Natural killer cell (primary cell): ENCODE results near the gene NDUFAF4. TPM values are rescaled to one million over a fixed set of nuclear protein-coding genes. Genes with fewer than 3 reads are reported as not detected.

Source experiments
- ATAC-seq, 3 donors: fragments of 150-1000 bp in 2 of 3; fragments of 200-7000 bp in 1 of 3; cut with Tn5 transposase; 1 replicate in 1 of 3; 2 replicates in 2 of 3; pipeline ENCODE4 v1.10.0; 2021; ENCODE audit warnings: mild to moderate bottlenecking in 2 of 3, moderate library complexity in 2 of 3
- DNase-seq, 2 donors: peaks; one replicate each; pipeline versions ENCODE4 v3.0.0 to v3.0.0-alpha.2; 2013 to 2021; ENCODE audit warnings: mixed read lengths in 1 of 2
- H3K27ac ChIP-seq: one replicate; pipeline ENCODE4 v1.5.1; 2013; ENCODE audit warnings: mild to moderate bottlenecking, low read length
- H3K27me3 ChIP-seq: one replicate; pipeline ENCODE4 v1.6.1; 2013; ENCODE audit warnings: low read length; ENCODE audit not compliant: control insufficient read depth, insufficient read depth
- H3K36me3 ChIP-seq: one replicate; pipeline ENCODE4 v1.6.1; 2013; ENCODE audit warnings: low read length; ENCODE audit not compliant: control insufficient read depth, insufficient read depth
- H3K4me1 ChIP-seq: one replicate; pipeline ENCODE4 v1.6.1; 2013; ENCODE audit warnings: low read length; ENCODE audit not compliant: control insufficient read depth, insufficient read depth
- H3K4me3 ChIP-seq: one replicate; pipeline ENCODE4 v1.5.1; 2013; ENCODE audit warnings: low read length
- H3K9me3 ChIP-seq: one replicate; pipeline ENCODE4 v1.6.1; 2013; ENCODE audit warnings: low read length; ENCODE audit not compliant: control insufficient read depth, insufficient read depth
- H3K27ac Mint-ChIP-seq, 2 donors: one replicate each; pipeline ENCODE4 v1.8.0; 2022; ENCODE audit warnings: mild to moderate bottlenecking in 2 of 2, mixed read lengths in 2 of 2, moderate library complexity in 1 of 2
- H3K27me3 Mint-ChIP-seq, 2 donors: one replicate each; pipeline ENCODE4 v1.8.0; 2022; ENCODE audit warnings: low read depth in 2 of 2, mixed read lengths in 2 of 2
- H3K36me3 Mint-ChIP-seq: one replicate; pipeline ENCODE4 v1.8.0; 2022; ENCODE audit warnings: mixed read lengths
- H3K4me1 Mint-ChIP-seq, 2 donors: one replicate each; pipeline ENCODE4 v1.8.0; 2022; ENCODE audit warnings: mixed read lengths in 2 of 2
- H3K4me3 Mint-ChIP-seq: one replicate; pipeline ENCODE4 v1.8.0; 2022; ENCODE audit warnings: mild to moderate bottlenecking, moderate library complexity, mixed read lengths
- H3K9me3 Mint-ChIP-seq, 2 donors: one replicate each; pipeline ENCODE4 v1.8.0; 2022; ENCODE audit warnings: mixed read lengths in 2 of 2
- WGBS: methylation state at CpG from one replicate; pipeline ENCODE4 v1.1.7; 2013; ENCODE audit warnings: missing lambda C conversion rate; ENCODE audit not compliant: insufficient coverage; 5-methylcytosine and 5-hydroxymethylcytosine counted together
- intact Hi-C: fragments of 100-400 bp; cut with micrococcal nuclease; formaldehyde crosslinking; loops from one replicate; pipeline ENCODE4 v1.14.2; 2022
- total RNA-seq, 4 donors: library from RNA; stranded (reverse); fragments of 120-200 nt in 1 of 4; gene quantifications; one replicate each; pipeline versions ENCODE4 v1.2.3 to v1.2.4, GENCODE V29; 2013 to 2022
- TF ChIP-seq, protein P1 (sequence below): fragments of 200-600 bp; IDR thresholded peaks from one replicate; pipeline ENCODE4 v1.8.0; 2022; ENCODE audit warnings: antibody characterized with exemption

Gene NDUFAF4
- total RNA-seq, 3 donors from 2014 or later (not counting 1 experiment from before 2014, with no cell fraction given) = 23.8 to 30.9 (median 29.8) TPM

DNA sequence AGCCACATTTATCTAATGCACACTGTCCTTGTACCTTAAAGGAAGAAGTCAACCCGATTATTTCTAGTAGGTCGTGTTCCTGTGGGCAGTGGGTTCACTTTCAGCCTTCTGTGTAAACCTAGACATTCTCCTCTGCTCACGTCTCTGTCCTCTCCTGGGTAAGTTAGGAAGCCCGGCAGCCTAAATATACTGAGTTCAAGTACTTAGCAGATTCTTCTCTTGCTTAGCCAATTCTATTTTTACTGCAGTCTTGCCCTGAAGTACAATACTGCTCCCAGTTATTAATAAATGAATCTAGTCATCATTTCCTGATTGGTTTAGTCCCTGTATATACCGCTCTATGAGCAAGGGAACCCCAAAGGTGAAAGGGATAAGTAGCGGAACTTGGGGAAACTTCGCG, 45.8 kb downstream of the NDUFAF4 start:
- no peak for ATAC-seq
- H3K27me3 ChIP-seq = no peaks in the 10 kb centered on the region
- intact Hi-C loops = no loop called here
- Mint-ChIP-seq H3K4me3 (no peak overlapping the region), H3K4me1 (no peaks in the 10 kb centered on the region), H3K27ac (no peak overlapping the region), H3K36me3 (no peaks in the 10 kb centered on the region), H3K27me3 (peaks cover 6 to 11% of the 10 kb centered on the region in 2 donors), H3K9me3 (peaks cover 0 to 3% of the 10 kb centered on the region in 2 donors)
- H3K9me3 ChIP-seq = no peaks in the 10 kb centered on the region
- no peak for DNase-seq
- no peak overlapping the region for H3K4me3 ChIP-seq
- H3K4me1 ChIP-seq = no peaks in the 10 kb centered on the region
- H3K27ac ChIP-seq = no peak overlapping the region
- no peaks in the 10 kb centered on the region for H3K36me3 ChIP-seq
- TF ChIP-seq, protein P1, sequence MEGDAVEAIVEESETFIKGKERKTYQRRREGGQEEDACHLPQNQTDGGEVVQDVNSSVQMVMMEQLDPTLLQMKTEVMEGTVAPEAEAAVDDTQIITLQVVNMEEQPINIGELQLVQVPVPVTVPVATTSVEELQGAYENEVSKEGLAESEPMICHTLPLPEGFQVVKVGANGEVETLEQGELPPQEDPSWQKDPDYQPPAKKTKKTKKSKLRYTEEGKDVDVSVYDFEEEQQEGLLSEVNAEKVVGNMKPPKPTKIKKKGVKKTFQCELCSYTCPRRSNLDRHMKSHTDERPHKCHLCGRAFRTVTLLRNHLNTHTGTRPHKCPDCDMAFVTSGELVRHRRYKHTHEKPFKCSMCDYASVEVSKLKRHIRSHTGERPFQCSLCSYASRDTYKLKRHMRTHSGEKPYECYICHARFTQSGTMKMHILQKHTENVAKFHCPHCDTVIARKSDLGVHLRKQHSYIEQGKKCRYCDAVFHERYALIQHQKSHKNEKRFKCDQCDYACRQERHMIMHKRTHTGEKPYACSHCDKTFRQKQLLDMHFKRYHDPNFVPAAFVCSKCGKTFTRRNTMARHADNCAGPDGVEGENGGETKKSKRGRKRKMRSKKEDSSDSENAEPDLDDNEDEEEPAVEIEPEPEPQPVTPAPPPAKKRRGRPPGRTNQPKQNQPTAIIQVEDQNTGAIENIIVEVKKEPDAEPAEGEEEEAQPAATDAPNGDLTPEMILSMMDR = no peak
- 85% methylated on average over 6 of the region's 8 CpGs for WGBS

DNA sequence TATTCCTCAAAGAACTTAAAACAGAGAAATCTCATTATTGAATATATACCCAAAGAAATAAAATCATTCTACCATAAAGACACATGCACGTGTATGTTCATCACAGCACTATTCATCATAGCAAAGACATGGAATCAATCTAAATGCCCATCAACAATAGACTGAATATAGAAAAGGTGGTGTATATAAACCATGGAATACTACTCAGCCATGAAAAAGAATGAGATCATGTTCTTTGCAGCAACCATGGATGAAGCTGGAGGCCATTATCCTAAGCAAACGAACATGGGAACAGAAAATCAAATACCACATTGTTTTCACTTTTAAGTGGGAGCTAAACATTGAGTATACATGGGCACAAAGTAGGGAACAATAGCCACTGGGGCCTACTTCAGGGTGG, 48.1 kb downstream of the NDUFAF4 start:
- 80% methylated on average over 1 of the region's 2 CpGs for WGBS
- Mint-ChIP-seq H3K27me3 (peaks cover 19 to 26% of the 10 kb centered on the region in 2 donors), H3K36me3 (no peaks in the 10 kb centered on the region), H3K4me3 (no peak overlapping the region), H3K4me1 (no peaks in the 10 kb centered on the region), H3K9me3 (peaks cover 0 to 3% of the 10 kb centered on the region in 2 donors), H3K27ac (no peak overlapping the region)
- Histone ChIP-seq H3K27me3 (peaks cover 5% of the 10 kb centered on the region), H3K9me3 (no peaks in the 10 kb centered on the region), H3K4me3 (no peak overlapping the region), H3K36me3 (no peaks in the 10 kb centered on the region), H3K27ac (no peak overlapping the region), H3K4me1 (no peaks in the 10 kb centered on the region)
- TF ChIP-seq, protein P1 = no peak
- ATAC-seq (no peak), DNase-seq (no peak)
- intact Hi-C loops = no loop called here

DNA sequence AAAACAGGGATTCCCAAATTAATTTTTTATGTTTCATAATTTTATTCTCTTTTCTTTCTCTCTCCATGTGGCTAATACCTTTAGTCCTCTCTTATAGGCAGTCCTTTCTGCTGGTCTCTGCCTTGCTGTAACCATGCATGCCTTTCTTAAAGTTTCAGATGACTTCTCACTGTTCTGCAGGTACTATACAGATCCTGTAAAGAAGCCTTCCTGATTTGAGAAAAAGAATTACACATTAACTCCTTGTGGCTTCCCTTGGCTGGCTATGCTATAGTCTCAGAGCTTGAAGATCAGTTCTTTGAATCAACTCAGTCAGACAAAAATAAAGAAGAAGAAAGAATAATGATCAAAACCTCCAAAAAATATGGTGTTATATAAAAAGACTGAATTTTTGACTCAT, 53.2 kb downstream of the NDUFAF4 start:
- H3K27ac ChIP-seq = no peak overlapping the region
- intact Hi-C loops = no loop called here
- H3K4me3 ChIP-seq = no peak overlapping the region
- H3K9me3 ChIP-seq = no peaks in the 10 kb centered on the region
- TF ChIP-seq, protein P1 = no peak
- H3K36me3 ChIP-seq = no peaks in the 10 kb centered on the region
- H3K27me3 ChIP-seq = peaks cover 5% of the 10 kb centered on the region
- Mint-ChIP-seq H3K27ac (no peak overlapping the region), H3K27me3 (peaks cover 21 to 33% of the 10 kb centered on the region in 2 donors), H3K36me3 (no peaks in the 10 kb centered on the region), H3K9me3 (peaks cover 0 to 5% of the 10 kb centered on the region in 2 donors), H3K4me3 (no peak overlapping the region), H3K4me1 (no peaks in the 10 kb centered on the region)
- ATAC-seq (no peak), DNase-seq (no peak)
- no peaks in the 10 kb centered on the region for H3K4me1 ChIP-seq

DNA sequence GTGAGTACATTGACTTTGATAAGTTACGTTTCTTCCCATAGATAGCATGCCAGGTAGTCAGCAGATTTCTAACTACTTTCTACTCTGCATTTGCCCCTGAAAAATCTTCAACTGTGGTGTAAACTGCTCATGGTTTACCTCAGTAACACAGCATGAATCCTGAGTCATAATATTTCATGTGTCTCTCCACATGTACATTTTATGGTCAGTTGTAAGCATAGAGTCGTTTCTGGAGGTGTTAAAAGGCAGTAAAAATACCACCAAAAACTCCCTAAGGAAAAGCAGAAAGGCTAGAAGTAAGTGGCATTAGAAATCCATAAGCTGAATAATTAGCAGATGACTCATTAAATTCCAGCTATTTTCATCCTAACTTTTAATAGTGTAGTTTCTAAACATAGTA, 56.3 kb downstream of the NDUFAF4 start:
- Histone ChIP-seq H3K36me3 (no peaks in the 10 kb centered on the region), H3K27ac (no peak overlapping the region), H3K9me3 (no peaks in the 10 kb centered on the region), H3K27me3 (peaks cover 17% of the 10 kb centered on the region), H3K4me1 (peaks cover 13% of the 10 kb centered on the region), H3K4me3 (no peak overlapping the region)
- no peaks in the 10 kb centered on the region for H3K36me3 Mint-ChIP-seq
- ATAC-seq (no peak), DNase-seq (no peak)
- no peak overlapping the region for H3K4me3 Mint-ChIP-seq
- H3K4me1 Mint-ChIP-seq = peaks cover 16 to 19% of the 10 kb centered on the region in 2 donors
- peaks cover 0 to 2% of the 10 kb centered on the region in 2 donors for H3K9me3 Mint-ChIP-seq
- TF ChIP-seq, protein P1 = no peak
- 100% methylated on average over 1 of the region's 2 CpGs for WGBS
- peaks cover 19 to 43% of the 10 kb centered on the region in 2 donors for H3K27me3 Mint-ChIP-seq
- intact Hi-C loops = no loop called here
- no peak overlapping the region for H3K27ac Mint-ChIP-seq
